ENCODE measurements around the gene RHOH. TPM values are rescaled to one million over a fixed set of nuclear protein-coding genes. Genes with fewer than 3 reads are reported as not detected.

Gene RHOH
- total and polyA plus RNA-seq, 9 of the 15 experiments (the other 6 are each of a cell fraction or from before 2014, with no cell fraction given), result 14.3 to 37.7 (median 23.2) TPM

GRCh38 chr4:40238008-40238699 lies 41.3 kb downstream of the RHOH start (continued):
- no peak for TF ChIP-seq FOXA1 (IDR thresholded peaks at IDR 0.05; ENCODE audit: borderline replicate concordance)
- TF ChIP-seq HMG20B (CRISPR knock-in tag; IDR thresholded peaks at IDR 0.05), result no peak
- TF ChIP-seq RBM25 (IDR thresholded peaks at IDR 0.05; ENCODE audit: low read depth, low read length, severe bottlenecking), result no peak
- TF ChIP-seq ZNF780A (CRISPR knock-in tag; IDR thresholded peaks at IDR 0.05), result no peak
- no peak for TF ChIP-seq COPS2 (conservative IDR thresholded peaks at IDR 0.05)
- no peak for TF ChIP-seq CCNT2 (IDR thresholded peaks at IDR 0.05; ENCODE audit: borderline replicate concordance, extremely low read depth, insufficient read length, low read depth, low read length)
- TF ChIP-seq ZFP1 (CRISPR knock-in tag; IDR thresholded peaks at IDR 0.05), result peak; percentile 61; the same call in 1 of the 2 replicates
- peak; percentile 74 for TF ChIP-seq ZFX (CRISPR knock-in tag; IDR thresholded peaks at IDR 0.05)
- peak in 1 of 2 experiments; percentile 39 for TF ChIP-seq E2F6 (IDR thresholded peaks at IDR 0.05; ENCODE audit: borderline replicate concordance in 1 of 2, extremely low read depth in 1 of 2, insufficient read depth in 1 of 2, insufficient read length in 1 of 2, low read depth in 1 of 2, low read length in 1 of 2, poor library complexity in 1 of 2, severe bottlenecking in 1 of 2)
- no peak for TF ChIP-seq POLR2AphosphoS2 (IDR thresholded peaks at IDR 0.05; ENCODE audit: low read length)
- peak; percentile 75; the same call in 1 of the 2 replicates for TF ChIP-seq ILK (tag; IDR thresholded peaks at IDR 0.05; ENCODE audit: borderline replicate concordance, low read depth)
- TF ChIP-seq SMAD4 (CRISPR knock-in tag; conservative IDR thresholded peaks at IDR 0.05), result peak; percentile 95
- no peak for TF ChIP-seq SIRT6 (IDR thresholded peaks at IDR 0.05; ENCODE audit: low read depth, low read length)
- peak; percentile 71; the same call in 1 of the 2 replicates for TF ChIP-seq RBFOX2 (IDR thresholded peaks at IDR 0.05; ENCODE audit: low read depth, low read length)
- no peak for TF ChIP-seq CEBPZ (IDR thresholded peaks at IDR 0.05; ENCODE audit: borderline replicate concordance, low read depth, low read length)

Data from K562 (cell line).